Fibroblast of skin of left quadriceps (primary cell): ENCODE results near the gene BCAP29.
"Not testable (repeated sequence)": the region's sequence is repeated elsewhere in the genome, so short reads cannot be mapped to it uniquely, and the experiment has no call there.

Source experiments
- DNase-seq, 2 experiments: peaks; one replicate each; pipeline ENCODE4 v3.0.0-alpha.2; 2013; ENCODE audit warnings: low read depth in 2 of 2

BCAP29 gene, protein sequence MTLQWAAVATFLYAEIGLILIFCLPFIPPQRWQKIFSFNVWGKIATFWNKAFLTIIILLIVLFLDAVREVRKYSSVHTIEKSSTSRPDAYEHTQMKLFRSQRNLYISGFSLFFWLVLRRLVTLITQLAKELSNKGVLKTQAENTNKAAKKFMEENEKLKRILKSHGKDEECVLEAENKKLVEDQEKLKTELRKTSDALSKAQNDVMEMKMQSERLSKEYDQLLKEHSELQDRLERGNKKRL

DNA sequence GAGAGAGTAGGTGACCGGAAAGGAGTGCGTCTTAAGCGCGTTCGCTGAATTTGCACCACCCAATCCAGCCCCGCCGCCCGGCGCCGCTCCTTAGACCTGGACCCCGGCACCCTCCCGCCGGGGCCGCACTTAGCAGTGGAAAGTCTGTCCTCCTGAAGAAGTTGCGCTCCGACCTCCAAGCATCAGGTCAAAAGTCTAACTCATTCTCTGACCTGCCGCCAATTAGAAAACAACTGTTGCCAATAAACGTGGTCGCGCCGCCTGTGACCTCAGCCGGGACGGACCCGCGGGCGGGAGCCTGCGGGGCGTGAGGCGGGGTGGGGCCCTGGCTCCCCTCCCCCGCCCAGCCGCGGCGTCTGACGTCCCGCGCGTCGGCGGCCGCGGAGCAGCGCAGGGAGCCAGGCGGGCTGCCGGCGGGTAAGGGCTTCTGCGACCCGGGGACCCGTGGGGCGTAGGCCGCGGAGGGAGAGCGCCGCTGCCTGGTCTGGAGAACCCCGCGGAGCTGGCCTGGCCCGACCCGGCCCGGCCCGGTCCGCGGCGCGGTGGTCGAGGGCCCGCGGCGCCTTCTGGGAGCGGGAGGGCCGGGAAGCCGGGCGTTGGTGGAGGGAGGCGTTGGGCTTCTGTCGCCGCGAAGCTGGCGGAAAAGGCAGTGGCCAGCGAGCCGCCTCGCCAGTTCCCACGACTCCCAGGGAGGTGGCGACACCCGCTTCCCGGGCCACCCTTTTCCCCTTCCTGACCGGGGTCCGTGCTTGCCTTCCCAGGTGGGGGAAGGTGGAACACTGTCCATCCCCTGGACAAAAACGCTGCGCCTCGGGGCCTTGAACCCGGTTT, at the start of gene BCAP29:
Gene BCAP29, plus strand, starts transcription at position 362 of the 831 bp plus-strand sequence. CDS start 527 bp downstream, outside the sequence.
- no peak for DNase-seq

DNA sequence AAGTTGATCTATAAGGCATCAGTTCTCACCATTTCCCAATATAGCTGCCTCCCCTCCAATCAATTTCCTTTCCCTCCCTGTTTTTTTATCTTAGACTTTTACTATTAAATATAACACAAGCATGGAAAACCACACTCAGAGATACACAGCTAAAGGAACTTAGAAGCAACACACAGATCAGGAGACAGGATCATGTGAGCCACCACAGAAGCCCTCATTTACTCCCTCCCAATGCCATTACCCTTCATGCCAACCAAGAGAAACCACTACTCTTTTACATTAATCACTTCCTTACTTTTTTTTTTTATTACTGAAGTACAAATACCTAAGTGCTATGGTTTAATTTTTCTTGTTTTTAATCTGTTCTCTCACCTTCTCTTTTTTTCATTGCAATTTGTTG, 49.3 kb upstream of the BCAP29 start:
- no peak for DNase-seq

DNA sequence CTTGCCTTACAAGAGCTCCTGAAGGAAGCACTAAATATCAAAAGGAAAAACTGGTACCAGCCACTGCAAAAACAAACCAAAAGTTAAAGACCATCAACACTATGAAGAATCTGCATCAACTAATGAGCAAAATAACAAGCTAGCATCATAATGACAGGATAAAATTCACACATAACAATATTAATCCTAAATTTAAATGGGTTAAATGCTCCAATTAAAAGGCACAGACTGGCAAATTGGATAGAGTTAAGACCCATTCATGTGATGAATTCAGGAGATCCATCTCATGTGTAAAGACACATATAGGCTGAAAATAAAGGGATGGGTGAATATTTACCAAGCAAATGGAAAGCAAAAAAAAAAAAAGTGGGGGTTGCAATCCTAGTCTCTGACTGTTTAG, 45.9 kb upstream of the BCAP29 start:
- DNase-seq = no peak

DNA sequence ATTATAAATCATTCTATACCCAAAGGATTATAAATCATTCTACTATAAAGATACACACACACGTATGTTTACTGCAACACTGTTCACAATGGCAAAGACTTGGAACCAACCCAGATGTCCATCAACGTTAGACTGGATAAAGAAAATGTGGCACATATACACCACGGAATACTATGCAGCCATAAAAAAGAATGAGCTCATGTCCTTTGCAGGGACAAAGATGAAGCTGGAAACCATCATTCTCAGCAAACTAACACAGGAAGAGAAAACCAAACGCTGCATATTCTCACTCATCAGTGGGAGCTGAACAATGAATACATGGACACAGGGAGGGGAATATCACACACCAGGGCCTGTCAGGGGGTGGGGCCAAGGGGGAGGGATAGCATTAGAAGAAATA, 42.8 kb upstream of the BCAP29 start:
- not testable (repeated sequence) for DNase-seq

DNA sequence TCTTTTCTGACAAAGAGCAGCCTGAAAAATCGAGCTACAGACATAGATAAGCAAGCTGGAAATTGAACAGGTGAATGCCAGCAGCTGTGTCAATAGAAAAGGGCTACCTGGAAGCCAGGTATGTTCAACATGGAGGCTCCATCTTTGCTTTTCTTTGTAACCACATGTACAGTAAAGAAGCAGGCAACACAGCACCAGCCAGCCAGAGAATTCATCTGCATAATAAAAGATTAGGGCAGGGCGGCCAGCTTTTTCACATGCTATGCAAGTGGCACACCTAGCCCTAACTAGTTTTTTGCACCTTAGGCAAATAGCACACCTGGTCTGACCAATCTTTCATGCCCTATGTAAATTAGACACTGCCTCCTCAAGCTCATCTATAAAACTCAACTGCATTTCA, 42.0 kb upstream of the BCAP29 start:
- DNase-seq = no peak

DNA sequence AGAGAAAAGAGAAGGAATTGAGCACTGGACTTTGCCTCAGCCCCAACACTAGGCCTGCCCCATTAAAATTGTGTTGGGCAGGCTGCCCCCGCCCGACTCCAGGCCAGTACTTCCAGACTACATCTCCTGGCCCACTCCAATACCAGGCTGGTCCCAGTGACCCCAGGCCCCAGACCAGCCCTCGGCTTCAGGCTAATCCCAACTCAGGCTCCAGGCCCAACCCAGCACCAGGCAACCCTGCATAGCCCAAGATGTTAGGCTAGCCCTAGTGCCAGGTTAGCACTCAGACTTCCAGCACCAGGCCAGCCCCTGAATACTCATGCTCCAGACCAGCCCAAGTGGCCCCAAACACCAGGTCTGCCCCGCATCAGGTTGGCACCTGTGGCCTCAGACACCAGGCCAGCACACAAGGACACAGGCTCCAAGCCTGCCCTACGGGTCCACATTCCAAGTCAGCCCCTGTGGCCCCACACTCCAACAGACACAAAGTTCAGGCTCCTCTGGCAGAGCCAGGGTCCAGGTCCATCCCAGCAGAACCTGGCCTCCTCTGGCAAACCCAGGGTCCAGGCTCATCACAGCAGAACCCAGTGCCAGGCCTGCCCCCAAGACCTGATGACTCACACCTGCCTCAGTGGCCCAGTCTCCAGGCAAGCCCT, 36.6 kb upstream of the BCAP29 start:
- DNase-seq = no peak

DNA sequence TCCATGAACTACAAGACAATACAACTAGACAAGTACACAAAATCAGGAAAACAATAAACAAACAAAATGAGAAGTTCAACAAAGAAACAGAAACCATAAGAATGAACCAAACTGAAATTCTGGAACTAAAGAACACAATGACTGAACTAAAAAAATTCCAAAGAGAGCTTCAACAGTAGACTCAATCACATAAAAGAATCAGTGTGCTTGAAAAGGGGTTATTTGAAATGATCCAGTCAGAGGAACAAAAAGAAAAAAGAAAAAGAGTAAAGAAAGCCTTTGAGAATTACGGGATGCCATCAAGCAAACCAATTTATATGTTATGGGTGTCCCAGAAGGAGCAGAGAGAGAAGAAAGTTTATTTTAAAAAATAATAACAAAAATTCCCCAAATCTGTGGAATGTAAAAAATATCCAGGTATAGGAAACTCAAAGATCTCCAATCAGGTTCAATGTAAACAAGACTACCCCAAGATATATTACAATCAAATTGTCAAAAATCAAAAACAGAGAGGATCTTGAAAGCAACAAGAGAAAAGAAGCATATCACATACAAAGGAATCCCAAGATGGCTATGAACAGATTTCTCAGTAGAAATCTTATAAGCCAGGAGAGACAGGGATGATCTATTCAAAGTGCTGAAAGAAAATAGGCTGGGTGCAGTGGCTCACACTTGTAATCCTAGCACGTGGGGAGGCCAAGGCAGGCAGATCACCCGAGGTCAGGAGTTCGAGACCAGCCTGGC, 35.0 kb upstream of the BCAP29 start:
- DNase-seq = no peak

DNA sequence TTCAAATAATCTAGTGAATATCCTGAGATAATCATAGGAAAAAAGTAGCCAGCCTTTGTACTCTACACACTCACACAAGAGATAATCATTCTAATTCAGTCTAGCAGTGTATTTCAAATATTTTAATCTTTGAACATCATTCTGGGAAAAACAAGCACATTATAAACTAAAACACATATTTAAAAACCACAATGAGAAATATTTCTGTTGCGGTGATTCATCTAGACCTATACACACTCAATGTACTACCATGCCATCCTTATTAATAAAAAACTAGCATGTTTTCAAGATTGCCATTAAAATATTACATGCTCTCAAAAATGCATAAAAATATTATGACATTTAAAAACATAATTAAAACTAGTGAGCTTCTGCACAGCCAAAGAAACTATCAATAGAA, 28.1 kb upstream of the BCAP29 start:
- DNase-seq = no peak

DNA sequence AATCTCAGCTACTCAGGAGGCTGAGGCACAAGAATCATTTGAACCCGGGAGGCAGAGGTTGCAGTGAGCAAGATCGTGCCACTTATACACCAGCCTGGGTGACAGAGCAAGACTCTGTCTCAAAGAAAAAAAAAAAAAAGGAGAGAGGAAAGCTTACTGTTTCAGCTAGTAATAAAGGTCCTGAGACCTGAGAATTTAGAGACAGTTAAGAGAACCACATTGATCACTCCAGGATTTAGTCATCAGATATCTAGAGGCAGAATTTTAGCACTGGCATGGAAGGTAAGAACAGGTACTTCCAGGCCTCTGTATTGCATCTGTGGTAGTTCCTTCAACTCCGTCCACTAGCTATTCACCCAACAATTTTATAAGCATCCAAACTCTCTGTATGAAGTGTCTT, 24.2 kb upstream of the BCAP29 start:
- no peak for DNase-seq

DNA sequence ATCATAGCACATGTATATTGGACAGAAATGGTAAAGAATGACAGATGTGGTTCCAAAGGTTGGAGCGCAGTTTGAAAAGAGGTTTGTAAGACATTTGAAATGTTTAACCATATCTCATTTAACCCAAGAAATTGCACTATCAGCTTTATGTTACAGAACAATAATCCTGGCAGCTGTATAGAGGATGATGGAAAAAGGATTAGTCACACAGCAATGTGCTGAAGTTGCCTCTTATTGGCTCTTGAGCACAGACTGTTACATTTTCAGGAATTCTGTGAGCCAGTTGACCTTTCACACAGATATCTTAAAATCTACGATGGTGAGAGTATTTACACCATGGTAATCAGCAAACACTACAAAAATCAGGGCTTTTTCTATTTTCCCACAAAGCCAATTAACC, 20.2 kb upstream of the BCAP29 start:
- peak in 1 of 2 experiments; percentile 13 for DNase-seq

DNA sequence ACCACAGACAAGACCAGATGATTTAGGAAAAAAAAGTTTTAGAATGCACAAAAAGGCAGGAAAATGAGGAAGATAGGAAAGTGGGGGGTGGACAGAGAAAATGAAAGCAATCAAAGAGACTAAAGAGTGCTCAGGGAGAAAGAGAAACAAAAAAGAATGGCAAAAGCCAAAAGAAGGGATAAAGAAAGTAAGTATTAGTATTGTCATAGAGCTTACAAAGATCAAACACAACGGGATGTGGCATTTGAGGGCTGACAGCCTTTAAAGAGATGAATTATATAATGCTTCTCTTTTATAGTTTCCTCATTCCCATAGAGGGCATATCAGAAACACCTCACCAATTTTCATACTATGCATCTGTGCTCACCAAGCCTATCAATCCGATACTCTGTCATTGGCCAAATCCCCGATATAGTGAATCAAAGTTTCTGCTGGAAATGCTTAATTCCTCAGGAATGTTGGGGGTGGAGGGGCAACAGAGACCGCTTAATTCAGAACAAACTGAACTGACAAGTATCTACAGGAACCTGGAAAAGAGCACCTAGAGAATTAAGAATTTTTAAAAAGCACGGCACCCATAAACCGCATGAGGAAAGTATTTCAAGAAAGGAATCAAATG, 19.0 kb upstream of the BCAP29 start:
- DNase-seq = no peak

DNA sequence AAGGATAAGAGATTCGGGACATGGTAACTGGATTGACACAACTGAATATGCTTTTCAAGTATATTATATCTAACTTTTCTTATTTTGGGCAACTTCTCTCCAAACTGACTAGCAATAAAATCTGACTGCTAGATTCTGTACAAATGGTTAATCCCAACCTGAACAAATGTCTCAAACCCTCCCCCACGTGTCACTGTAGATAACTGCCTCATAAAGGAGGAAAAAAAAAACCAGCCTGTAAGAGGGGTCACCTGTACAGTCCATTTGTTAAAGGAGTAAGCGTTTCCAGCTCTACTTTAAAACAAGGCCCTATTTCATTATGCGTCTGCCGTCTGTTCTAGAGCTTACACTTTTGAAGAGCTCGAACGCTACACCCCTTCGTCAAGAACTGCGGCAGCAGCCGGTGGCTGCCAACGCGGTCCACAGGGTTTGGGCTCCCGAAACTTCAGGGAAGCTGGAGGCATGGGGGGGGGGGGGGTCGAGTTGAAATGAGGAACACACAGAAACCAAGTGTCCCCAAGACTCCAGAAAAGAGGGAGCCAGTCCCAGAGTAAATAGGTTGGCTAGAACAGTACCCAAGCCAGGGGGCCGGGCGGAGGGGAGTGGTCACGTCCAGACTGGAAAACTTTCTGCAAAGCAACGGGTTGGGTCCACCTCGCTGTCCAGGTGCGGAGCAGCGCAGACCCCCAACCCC, 16.8 kb upstream of the BCAP29 start:
- DNase-seq = no peak

DNA sequence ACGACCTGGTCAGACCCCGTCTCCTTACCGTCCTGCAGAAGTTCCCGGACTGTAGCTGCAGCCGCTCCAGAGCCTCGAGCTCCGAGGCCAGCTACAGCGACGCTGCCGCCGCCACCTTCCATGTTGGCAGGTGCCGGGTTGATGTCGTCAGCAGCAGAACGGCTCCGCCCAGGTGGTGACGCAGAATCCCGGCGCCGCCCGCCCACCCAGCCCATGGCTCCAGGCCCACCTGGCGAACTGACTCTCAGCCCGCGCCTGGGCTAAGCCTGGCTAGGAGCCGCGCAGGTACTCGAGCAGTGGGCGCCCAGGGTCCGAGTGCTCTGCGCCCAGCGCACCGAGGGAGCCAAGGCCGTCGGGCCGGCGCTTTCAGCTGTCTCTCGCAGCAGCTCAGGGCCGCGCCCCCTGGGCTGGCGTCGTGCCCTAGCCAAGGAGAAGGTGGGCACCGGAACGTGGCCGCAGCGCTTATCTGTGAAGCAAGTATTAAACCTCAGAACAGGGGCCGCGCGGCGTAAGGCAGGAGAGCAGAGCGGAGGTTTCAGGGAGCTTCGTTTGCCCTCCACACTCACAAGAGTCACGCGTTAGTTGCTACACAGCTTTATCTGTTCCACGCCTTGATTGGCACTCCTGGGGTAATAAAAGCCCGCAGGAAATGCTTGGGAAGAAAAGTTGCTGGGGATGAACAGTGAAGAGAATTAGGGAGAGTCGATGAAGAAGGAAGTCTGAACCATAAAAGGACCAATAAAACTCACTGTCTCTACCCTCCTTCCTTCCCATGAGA, 16.1 kb upstream of the BCAP29 start, which contains the start of the genes COG5 and DUS4L:
Gene COG5, minus strand, starts transcription at position 146 of the 778 bp plus-strand sequence. Its CDS starts 24 bp downstream, at position 122.
Gene DUS4L, plus strand, starts transcription at position 197 of the 778 bp plus-strand sequence. CDS start 3,100 bp downstream, outside the sequence.
- peak; percentile 45 to 49 for DNase-seq

DNA sequence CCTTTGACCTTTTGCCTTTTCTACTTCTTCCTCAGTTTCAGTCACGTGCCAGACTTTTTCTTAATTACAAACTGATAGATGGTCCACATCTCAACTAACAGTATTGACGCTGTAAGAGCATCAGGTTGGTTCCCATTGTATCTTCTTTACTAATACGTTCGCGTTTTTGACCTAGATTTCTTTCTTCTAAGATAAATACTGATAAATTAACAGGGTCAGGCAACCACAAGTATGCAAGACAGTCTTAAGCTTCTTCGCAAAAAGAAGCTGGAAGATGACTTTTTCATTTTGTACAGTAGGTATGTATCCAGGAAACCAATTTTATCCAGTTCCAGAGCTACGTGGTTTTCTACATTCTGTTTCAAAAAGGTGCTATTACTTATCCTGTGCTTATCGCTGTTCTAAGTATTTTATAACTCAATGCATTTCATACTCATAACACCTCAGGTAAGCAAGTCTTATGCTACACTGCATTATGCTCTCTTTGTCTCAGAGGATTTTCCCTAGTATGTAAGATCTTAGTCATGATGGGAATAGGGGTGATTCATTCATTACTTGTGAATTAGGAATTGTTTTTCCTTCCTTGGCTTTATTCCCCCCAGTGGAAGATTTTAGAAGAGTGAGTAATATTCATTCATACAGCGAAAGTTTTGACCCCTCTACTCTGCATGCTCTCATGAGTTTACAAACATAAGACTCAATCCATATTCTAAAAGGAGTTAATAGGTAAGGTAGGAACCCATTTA, 15.3 kb upstream of the BCAP29 start:
- peak; percentile 70 for DNase-seq

DNA sequence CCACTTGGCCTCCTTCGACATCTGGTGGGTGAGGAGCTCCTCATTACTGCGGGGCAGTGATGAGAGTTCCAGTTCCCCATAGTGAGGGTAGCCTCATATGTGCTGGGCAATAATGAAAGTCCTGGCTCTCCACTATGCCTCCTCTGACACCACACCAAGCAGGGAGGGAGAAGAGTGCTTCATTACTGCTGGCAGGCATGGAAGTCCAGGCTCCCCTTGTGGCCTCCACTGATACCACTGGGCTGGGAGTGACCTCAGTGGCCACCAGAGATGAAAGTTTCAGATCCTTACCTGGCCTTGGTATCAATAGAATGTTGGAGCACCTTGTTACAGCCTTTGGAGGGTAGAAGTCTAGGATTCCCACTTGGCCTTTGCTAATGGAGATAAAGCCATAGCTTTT, 9.7 kb upstream of the BCAP29 start:
- DNase-seq = no peak

DNA sequence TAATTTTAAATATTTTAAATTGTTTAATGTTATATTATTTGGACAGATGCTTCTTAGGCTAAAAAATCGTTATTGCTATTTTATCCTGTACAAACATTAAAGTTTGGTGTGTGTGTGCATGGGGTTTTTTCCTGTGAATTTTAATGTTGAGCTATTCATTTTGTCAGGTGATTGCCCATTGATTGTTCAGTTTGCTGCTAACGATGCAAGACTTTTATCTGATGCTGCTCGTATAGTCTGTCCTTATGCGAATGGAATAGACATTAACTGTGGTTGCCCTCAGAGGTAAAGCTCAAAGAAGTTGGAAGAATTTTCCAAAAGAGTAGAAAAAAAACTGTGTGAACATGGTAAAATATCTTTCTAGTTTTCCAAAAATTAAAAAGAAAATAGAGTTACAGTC, 6.5 kb upstream of the BCAP29 start:
- DNase-seq = no peak

DNA sequence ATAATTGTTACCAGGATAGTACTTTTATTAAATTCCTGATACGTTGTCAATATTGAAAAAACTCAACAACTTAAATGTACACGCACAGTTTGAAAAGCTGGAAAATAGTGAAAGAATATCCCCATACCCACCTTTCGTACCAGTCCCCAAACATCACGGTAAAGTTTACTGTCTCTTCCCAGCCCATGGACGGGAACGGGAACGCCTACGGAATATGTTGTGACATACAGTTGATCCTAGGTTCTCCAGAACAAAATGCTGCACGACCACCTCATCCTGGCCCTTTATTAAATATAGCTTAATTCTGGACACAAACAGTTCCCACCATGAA, 527 bp upstream of the BCAP29 start:
- DNase-seq = no peak

DNA sequence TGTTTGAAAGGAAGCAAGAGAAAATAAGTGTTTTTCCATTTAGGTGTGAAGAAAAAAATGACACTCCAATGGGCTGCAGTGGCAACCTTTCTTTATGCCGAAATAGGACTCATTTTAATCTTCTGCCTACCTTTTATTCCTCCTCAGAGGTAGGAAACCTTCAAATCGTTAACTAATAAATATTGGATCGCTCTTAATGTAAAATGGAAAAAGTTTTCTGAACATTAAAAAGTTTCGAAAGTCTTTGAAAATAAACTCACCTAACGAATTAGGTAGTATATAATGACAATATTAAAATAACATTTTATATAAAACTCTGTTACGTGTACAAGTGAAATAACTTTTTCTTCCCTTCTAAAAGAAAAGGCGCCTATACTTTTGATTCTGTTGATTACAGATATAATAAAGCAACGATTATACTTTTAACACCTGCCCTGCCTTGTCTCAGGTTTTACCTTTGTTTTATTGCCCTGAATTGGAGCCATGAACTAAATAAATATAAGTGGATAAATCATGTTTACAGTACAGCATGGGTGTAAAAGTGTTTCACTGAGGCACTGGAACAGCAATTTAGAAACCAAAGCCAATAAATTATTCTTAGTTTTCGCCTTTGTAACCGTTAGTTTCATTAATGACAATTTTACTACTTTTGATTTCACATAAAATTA, 804 bp downstream of the BCAP29 start:
- DNase-seq = no peak
